GM19035 (cell line): ENCODE results near the gene KLK15.

Experiments
- ATAC-seq: cut with Tn5 transposase; IDR thresholded peaks from one replicate; pipeline ENCODE4 v1.9.1; 2021; ENCODE audit not compliant: unreplicated experiment

KLK15 gene, protein sequence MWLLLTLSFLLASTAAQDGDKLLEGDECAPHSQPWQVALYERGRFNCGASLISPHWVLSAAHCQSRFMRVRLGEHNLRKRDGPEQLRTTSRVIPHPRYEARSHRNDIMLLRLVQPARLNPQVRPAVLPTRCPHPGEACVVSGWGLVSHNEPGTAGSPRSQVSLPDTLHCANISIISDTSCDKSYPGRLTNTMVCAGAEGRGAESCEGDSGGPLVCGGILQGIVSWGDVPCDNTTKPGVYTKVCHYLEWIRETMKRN

GRCh38 chr19:50833117-50833801 lies at the start of gene KLK15:
TSS of gene KLK15 (minus strand) at chr19:50833574. CDS start at chr19:50831492, 2,082 bp downstream.
- no peak for ATAC-seq

DNA sequence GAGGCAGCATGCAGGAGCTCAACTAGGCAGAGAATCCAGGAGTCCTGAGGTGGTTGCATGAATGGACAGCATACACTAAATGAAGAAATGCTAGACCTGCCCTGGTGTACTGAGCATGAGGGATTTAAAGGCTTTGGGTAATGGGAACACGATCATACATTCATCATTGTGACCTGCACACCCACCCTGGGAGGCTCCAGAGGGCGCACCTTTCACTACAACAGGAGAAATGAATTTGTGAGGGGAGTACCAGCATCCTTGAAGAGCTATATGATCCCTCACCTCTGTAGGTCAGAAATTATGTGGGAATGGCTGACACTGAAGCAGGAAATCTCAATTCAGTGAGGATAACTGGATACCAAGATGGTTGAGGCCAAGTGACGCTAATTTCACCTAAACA lies 48.8 kb upstream of the KLK15 start:
- no peak for ATAC-seq

- no peak for ATAC-seq
Measured at GRCh38 chr19:50880241-50880640, 46.9 kb upstream of the KLK15 start.

GRCh38 chr19:50878851-50879250 lies 45.5 kb upstream of the KLK15 start:
- no peak for ATAC-seq

- no peak for ATAC-seq
Measured at GRCh38 chr19:50877338-50877737, 44.0 kb upstream of the KLK15 start.

DNA sequence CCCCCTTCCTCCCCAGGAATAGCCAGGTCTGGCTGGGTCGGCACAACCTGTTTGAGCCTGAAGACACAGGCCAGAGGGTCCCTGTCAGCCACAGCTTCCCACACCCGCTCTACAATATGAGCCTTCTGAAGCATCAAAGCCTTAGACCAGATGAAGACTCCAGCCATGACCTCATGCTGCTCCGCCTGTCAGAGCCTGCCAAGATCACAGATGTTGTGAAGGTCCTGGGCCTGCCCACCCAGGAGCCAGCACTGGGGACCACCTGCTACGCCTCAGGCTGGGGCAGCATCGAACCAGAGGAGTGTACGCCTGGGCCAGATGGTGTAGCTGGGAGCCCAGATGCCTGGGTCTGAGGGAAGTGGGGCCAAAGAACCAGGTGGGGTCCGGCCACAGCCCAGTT lies 43.1 kb upstream of the KLK15 start:
- no peak for ATAC-seq

GRCh38 chr19:50875795-50876422 lies 42.5 kb upstream of the KLK15 start:
- ATAC-seq = no peak

GRCh38 chr19:50874211-50874610 lies 40.8 kb upstream of the KLK15 start:
- no peak for ATAC-seq

GRCh38 chr19:50873056-50873455 lies 39.7 kb upstream of the KLK15 start, which contains the start of gene KLK2:
TSS of gene KLK2 (plus strand) at chr19:50873439. CDS start at chr19:50873474, 35 bp downstream.
- no peak for ATAC-seq

DNA sequence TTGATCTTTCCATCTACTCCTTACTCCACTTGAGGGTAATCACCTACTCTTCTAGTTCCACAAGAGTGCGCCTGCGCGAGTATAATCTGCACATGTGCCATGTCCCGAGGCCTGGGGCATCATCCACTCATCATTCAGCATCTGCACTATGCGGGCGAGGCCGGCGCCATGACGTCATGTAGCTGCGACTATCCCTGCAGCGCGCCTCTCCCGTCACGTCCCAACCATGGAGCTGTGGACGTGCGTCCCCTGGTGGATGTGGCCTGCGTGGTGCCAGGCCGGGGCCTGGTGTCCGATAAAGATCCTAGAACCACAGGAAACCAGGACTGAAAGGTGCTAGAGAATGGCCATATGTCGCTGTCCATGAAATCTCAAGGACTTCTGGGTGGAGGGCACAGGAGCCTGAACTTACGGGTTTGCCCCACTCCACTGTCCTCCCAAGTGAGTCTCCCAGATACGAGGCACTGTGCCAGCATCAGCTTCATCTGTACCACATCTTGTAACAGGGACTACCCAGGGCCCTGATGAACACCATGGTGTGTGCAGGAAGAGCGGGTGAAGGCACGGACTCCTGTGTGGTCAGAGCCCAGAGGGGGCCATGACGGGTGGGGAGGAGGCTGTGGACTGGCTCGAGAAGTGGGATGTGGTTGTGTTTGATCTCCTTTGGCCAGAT lies 37.2 kb upstream of the KLK15 start:
- no peak for ATAC-seq

GRCh38 chr19:50869479-50869878 lies 36.1 kb upstream of the KLK15 start:
- no peak for ATAC-seq

DNA sequence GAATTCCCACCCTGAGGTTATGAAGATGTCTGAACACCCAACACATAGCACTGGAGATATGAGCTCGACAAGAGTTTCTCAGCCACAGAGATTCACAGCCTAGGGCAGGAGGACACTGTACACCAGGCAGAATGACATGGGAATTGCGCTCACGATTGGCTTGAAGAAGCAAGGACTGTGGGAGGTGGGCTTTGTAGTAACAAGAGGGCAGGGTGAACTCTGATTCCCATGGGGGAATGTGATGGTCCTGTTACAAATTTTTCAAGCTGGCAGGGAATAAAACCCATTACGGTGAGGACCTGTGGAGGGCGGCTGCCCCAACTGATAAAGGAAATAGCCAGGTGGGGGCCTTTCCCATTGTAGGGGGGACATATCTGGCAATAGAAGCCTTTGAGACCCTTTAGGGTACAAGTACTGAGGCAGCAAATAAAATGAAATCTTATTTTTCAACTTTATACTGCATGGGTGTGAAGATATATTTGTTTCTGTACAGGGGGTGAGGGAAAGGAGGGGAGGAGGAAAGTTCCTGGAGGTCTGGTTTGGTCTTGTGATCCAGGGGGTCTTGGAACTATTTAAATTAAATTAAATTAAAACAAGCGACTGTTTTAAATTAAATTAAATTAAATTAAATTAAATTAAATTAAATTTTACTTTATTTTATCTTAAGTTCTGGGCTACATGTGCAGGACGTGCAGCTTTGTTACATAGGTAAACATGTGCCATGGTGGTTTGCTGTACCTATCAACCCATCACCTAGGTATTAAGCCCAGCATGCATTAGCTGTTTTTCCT lies 28.3 kb upstream of the KLK15 start:
- no peak for ATAC-seq

DNA sequence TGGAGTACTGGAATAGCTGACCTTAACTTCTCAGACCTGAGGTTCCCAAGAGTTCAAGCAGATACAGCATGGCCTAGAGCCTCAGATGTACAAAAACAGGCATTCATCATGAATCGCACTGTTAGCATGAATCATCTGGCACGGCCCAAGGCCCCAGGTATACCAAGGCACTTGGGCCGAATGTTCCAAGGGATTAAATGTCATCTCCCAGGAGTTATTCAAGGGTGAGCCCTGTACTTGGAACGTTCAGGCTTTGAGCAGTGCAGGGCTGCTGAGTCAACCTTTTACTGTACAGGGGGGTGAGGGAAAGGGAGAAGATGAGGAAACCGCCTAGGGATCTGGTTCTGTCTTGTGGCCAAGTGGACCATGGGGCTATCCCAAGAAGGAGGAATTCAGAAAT lies 27.6 kb upstream of the KLK15 start:
- no peak for ATAC-seq

- ATAC-seq = no peak
Measured at GRCh38 chr19:50859849-50860248, 26.5 kb upstream of the KLK15 start.

DNA sequence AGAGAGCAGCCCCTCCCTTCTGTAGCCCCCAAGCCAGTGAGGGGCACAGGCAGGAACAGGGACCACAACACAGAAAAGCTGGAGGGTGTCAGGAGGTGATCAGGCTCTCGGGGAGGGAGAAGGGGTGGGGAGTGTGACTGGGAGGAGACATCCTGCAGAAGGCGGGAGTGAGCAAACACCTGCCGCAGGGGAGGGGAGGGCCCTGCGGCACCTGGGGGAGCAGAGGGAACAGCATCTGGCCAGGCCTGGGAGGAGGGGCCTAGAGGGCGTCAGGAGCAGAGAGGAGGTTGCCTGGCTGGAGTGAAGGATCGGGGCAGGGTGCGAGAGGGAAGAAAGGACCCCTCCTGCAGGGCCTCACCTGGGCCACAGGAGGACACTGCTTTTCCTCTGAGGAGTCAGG lies 25.5 kb upstream of the KLK15 start:
- no peak for ATAC-seq

GRCh38 chr19:50857366-50857765 lies 24.0 kb upstream of the KLK15 start:
- ATAC-seq = no peak

DNA sequence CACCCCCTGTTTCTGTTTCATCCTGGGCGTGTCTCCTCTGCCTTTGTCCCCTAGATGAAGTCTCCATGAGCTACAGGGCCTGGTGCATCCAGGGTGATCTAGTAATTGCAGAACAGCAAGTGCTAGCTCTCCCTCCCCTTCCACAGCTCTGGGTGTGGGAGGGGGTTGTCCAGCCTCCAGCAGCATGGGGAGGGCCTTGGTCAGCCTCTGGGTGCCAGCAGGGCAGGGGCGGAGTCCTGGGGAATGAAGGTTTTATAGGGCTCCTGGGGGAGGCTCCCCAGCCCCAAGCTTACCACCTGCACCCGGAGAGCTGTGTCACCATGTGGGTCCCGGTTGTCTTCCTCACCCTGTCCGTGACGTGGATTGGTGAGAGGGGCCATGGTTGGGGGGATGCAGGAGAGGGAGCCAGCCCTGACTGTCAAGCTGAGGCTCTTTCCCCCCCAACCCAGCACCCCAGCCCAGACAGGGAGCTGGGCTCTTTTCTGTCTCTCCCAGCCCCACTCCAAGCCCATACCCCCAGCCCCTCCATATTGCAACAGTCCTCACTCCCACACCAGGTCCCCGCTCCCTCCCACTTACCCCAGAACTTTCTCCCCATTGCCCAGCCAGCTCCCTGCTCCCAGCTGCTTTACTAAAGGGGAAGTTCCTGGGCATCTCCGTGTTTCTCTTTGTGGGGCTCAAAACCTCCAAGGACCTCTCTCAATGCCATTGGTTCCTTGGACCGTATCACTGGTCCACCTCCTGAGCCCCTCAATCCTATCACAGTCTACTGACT lies 21.4 kb upstream of the KLK15 start, which contains the start of gene KLK3:
Gene KLK3 (plus strand): TSS at position 280 of the 775 bp plus-strand sequence. CDS start 41 bp downstream, at position 321.
- no peak for ATAC-seq

DNA sequence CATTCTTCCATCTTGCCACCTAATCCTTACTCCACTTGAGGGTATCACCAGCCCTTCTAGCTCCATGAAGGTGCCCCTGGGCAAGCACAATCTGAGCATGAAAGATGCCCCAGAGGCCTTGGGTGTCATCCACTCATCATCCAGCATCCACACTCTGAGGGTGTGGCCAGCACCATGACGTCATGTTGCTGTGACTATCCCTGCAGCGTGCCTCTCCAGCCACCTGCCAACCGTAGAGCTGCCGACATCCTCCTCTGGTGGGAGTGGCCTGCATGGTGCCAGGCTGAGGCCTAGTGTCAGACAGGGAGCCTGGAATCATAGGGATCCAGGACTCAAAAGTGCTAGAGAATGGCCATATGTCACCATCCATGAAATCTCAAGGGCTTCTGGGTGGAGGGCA lies 18.2 kb upstream of the KLK15 start:
- ATAC-seq = no peak

DNA sequence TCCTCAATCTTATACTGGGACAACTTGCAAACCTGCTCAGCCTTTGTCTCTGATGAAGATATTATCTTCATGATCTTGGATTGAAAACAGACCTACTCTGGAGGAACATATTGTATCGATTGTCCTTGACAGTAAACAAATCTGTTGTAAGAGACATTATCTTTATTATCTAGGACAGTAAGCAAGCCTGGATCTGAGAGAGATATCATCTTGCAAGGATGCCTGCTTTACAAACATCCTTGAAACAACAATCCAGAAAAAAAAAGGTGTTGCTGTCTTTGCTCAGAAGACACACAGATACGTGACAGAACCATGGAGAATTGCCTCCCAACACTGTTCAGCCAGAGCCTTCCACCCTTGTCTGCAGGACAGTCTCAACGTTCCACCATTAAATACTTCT lies 17.4 kb upstream of the KLK15 start:
- no peak for ATAC-seq
